GM21526 (cell line): ENCODE data around the gene NUDT7.

Source experiments
- ATAC-seq: cut with Tn5 transposase; IDR thresholded peaks from one replicate; pipeline ENCODE4 v1.9.1; 2021; ENCODE audit warnings: moderate library complexity; ENCODE audit not compliant: unreplicated experiment, low FRiP score

The NUDT7 gene

DNA sequence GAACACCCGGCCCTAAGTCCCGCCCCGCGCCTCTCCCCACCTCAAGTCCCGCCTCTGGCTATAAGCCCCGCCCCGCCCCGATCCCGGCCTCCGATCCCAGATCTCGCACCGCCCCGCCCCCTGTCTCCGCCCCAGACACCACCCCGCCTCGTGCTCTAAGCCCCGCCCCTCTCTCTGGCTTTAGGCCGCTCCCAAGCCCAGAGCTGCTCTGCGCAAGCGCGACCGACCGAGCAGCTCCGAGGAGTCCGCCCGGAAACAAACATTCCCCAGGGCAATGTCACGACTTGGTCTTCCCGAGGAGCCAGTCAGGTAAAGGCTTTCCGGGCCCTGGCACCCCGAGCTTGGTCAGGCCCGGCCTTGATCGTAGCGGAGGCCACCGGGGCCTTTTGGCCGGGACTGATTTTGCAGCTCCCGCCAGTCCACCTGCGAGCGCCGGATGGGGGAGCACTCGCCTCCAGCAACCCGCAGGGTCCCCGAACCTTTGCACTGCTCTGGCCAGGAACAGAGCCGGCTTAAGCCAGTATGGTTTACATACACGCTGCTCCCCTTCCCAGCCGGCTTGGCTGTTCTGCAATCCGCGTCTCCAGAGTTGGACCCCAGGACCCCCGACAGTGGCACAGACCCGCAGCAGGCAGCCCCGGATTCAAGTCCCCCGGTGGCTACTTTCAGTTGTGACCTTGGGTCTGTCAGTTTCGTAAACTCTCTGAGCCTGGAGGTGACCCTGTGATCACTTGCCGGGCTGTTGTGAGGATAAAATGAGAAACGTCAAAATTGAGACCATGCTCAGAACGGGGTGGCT, at the start of gene NUDT7:
NUDT7 (plus strand) TSS at position 206 of the 799 bp plus-strand sequence; CDS start at position 275, 69 bp downstream.
- peak; percentile 88 for ATAC-seq

- ATAC-seq, result no peak
These were observed 47.4 kb upstream of the NUDT7 start for GRCh38 chr16:77674888-77675287.

- peak; percentile 79 for ATAC-seq
These were observed 46.6 kb upstream of the NUDT7 start for GRCh38 chr16:77675464-77676324.

GRCh38 chr16:77677129-77677528, 45.2 kb upstream of the NUDT7 start:
- ATAC-seq, result no peak

- ATAC-seq, result no peak
These were observed 42.9 kb upstream of the NUDT7 start for GRCh38 chr16:77679391-77679790.

GRCh38 chr16:77679901-77680300, 42.4 kb upstream of the NUDT7 start:
- ATAC-seq, result no peak

GRCh38 chr16:77680496-77680895, 41.8 kb upstream of the NUDT7 start:
- ATAC-seq, result no peak

DNA sequence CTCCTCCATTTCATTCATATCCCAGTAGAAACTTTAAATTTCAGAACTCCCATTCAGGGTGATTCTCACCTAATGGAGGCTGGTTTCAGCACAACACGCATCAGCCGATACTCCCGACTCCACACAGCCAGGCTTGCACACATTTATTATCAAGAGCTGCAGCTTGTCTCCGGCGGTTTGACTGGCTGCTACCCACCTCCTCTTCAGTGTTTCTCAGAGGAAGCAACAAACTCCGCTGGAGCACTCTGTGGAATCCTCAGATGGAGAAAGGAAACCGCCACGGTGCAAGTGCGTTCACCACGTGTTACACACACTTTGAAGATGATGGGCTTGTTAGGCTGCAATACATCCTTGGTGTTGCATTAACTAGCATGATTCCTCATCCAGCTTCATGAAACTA, 39.7 kb upstream of the NUDT7 start:
- ATAC-seq, result no peak

- ATAC-seq, result no peak
These were observed 38.7 kb upstream of the NUDT7 start for GRCh38 chr16:77683397-77684180.

GRCh38 chr16:77684181-77684526, 38.2 kb upstream of the NUDT7 start:
- no peak for ATAC-seq

- no peak for ATAC-seq
These were observed 35.9 kb upstream of the NUDT7 start for GRCh38 chr16:77686385-77686784.

- no peak for ATAC-seq
These were observed 32.3 kb upstream of the NUDT7 start for GRCh38 chr16:77689971-77690370.

GRCh38 chr16:77690416-77690815, 31.9 kb upstream of the NUDT7 start:
- ATAC-seq, result no peak

- no peak for ATAC-seq
These were observed 29.7 kb upstream of the NUDT7 start for GRCh38 chr16:77692612-77693011.

DNA sequence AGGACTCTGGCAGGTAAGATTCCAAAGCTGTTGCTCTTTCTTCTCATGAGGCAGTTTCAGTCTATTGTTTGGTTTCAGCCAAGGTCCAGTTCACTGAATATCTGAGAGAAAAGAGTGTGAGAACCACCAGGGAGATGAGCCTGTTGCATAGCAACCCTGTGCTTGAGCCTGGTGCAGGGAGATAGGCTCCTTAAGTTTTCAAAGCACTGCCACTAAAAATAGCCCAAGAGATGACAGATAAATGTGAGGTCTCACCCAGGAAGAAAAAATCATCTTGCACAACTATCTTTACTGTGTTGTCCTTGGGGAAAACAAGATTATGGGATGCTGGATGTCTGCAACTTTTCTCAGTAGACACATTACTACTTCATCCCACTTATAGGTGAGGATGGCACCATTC, 26.2 kb upstream of the NUDT7 start:
- ATAC-seq, result no peak

DNA sequence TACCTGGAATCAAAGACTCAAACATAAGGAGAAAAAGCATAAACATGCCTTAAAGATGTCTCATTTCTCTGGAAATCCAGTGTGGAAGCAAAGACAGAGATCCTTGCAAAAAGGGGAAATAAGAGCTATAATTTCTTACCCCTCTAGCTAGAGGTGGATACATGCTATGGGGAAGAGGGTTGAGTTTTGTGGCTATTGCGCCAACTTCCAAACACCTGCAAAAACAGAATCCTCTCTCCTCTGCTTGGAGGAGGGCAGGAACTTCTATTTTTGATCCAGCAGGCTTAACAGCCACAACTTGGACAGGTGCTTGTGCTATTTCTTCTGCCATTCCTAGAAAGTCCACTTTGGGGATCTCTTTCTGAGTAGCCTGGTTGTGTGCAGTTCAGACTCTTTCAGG, 21.5 kb upstream of the NUDT7 start:
- no peak for ATAC-seq

- no peak for ATAC-seq
These were observed 17.0 kb upstream of the NUDT7 start for GRCh38 chr16:77705351-77705750.

- ATAC-seq, result no peak
These were observed 11.1 kb upstream of the NUDT7 start for GRCh38 chr16:77711179-77711578.

DNA sequence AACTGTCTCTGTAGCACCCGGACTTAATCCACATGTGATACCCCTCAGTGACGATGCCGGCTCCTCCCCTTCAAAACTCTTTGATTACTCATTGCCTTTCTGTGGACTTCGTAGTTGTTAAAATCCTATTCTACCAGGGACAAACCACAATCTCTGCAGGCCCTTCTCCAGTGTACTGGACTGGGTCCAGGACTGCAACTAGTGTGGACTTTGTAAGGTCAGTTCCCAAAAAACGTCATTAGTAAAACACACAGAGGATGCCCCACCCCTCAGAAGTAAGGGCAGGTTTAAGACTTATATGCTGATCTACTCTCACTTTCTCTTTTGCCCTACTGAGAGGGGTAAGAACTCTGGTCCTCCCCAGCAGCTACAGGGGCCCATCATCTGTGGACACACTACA, 10.5 kb upstream of the NUDT7 start:
- ATAC-seq, result no peak

- ATAC-seq, result no peak
These were observed 7.2 kb upstream of the NUDT7 start for GRCh38 chr16:77715145-77715544.

DNA sequence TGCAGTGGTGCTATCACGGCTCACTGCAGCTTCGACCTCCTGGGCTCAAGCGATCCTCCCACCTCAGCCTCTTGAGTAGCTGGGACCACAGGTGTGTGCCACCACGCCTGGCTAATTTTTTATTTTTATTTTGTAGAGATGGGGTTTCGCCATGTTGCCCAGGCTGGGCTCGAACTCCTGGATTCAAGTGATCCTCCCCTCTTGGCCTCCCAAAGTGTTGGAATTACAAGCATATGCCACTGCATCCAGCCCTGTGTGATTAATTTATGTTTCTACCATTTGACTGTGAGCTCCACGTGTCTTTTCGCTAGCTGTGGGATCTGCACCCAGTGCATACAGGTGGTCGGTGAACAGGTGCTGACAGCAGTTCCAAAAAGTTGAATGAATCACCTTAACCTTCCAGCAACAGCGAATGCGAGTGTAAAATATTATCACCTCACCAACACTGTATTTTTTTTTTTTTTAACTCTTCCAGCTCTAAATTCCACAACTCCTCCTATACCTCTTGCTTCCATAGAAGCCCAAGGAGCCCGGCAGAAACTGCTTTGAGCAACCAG, 484 bp upstream of the NUDT7 start:
- peak; percentile 32 for ATAC-seq
